RWPE2 (cell line): ENCODE measurements around the gene PHACTR1.

ENCODE experiments used
- ATAC-seq: fragments of 200-7000 bp; cut with Tn5 transposase; 3 replicates; pipeline ENCODE4 v1.9.1; 2021; ENCODE audit warnings: low read depth
- DNase-seq: peaks from one replicate; pipeline ENCODE4 v3.0.0-alpha.2; 2020; ENCODE audit warnings: low spot score
- H3K27ac ChIP-seq: fragments of 450-650 bp; 2 replicates; pipeline ENCODE4 v1.5.1; 2017; ENCODE audit warnings: mild to moderate bottlenecking; ENCODE audit not compliant: poor library complexity, severe bottlenecking
- H3K27me3 ChIP-seq: fragments of 250-450 bp; sonication (Bioruptor Pico); 2 replicates; pipeline ENCODE4 v1.5.1; 2021; ENCODE audit warnings: mild to moderate bottlenecking, moderate library complexity; ENCODE audit not compliant: insufficient read depth, poor library complexity, severe bottlenecking
- H3K36me3 ChIP-seq: fragments of 250-450 bp; sonication (Bioruptor Pico); 2 replicates; pipeline ENCODE4 v1.5.1; 2020; ENCODE audit warnings: low read depth, mild to moderate bottlenecking, moderate library complexity
- H3K4me1 ChIP-seq: fragments of 250-450 bp; sonication (Bioruptor Pico); 2 replicates; pipeline ENCODE4 v1.5.1; 2021; ENCODE audit warnings: mild to moderate bottlenecking, moderate library complexity; ENCODE audit not compliant: insufficient read depth, poor library complexity, severe bottlenecking
- H3K4me3 ChIP-seq: fragments of 250-450 bp; sonication (Bioruptor Pico); 2 replicates; pipeline ENCODE4 v1.5.1; 2021; ENCODE audit warnings: mild to moderate bottlenecking, moderate library complexity; ENCODE audit not compliant: severe bottlenecking
- H3K9me3 ChIP-seq: fragments of 250-450 bp; sonication (Bioruptor Pico); 2 replicates; pipeline ENCODE4 v1.5.1; 2021; ENCODE audit warnings: mild to moderate bottlenecking, moderate library complexity; ENCODE audit not compliant: severe bottlenecking
- CTCF ChIP-seq: fragments of 450-650 bp; IDR thresholded peaks from one replicate; pipeline ENCODE4 v1.5.1; 2017; ENCODE audit warnings: mild to moderate bottlenecking, moderate library complexity; ENCODE audit not compliant: poor library complexity, severe bottlenecking

The PHACTR1 gene

GRCh38 chr6:12962529-12962928, 246.0 kb downstream of the PHACTR1 start:
- Histone ChIP-seq H3K27me3 (peaks cover 7% of the 10 kb centered on the region), H3K9me3 (no peaks in the 10 kb centered on the region), H3K4me1 (peaks cover 3% of the 10 kb centered on the region), H3K27ac (no peak overlapping the region), H3K4me3 (no peak overlapping the region), H3K36me3 (no peaks in the 10 kb centered on the region)
- ATAC-seq: no peak
- no peak for TF ChIP-seq CTCF
- no peak for DNase-seq

GRCh38 chr6:12962987-12963386, 246.4 kb downstream of the PHACTR1 start:
- DNase-seq: no peak
- H3K4me3 ChIP-seq: no peak overlapping the region
- no peak overlapping the region for H3K27ac ChIP-seq
- H3K9me3 ChIP-seq: no peaks in the 10 kb centered on the region
- peaks cover 11% of the 10 kb centered on the region for H3K27me3 ChIP-seq
- no peak for TF ChIP-seq CTCF
- peaks cover 3% of the 10 kb centered on the region for H3K4me1 ChIP-seq
- no peaks in the 10 kb centered on the region for H3K36me3 ChIP-seq
- no peak for ATAC-seq

DNA sequence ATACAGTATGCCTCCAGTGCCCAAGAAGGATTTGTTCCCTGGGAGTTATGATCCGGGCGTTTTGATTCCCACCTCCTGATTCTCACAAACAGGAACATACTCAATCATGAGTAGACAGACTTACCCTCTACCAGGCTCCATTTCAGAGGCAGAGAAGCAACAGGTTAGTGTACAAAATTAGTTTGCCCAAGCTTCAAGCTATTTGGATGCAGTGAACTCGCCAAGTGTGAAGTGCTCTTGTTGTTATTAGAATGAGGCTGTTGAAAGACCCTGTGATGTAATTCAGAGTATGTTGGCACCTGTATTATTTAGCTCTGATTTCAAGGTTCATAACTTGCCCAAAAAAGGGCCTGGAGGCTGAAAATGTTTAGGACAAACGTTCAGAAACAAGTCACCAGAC, 247.0 kb downstream of the PHACTR1 start:
- H3K4me1 ChIP-seq: peaks cover 3% of the 10 kb centered on the region
- no peak for TF ChIP-seq CTCF
- no peaks in the 10 kb centered on the region for H3K36me3 ChIP-seq
- no peak overlapping the region for H3K27ac ChIP-seq
- H3K27me3 ChIP-seq: peaks cover 17% of the 10 kb centered on the region
- H3K4me3 ChIP-seq: no peak overlapping the region
- ATAC-seq (no peak), DNase-seq (no peak)
- no peaks in the 10 kb centered on the region for H3K9me3 ChIP-seq

- Histone ChIP-seq H3K36me3 (no peaks in the 10 kb centered on the region), H3K4me1 (peaks cover 2% of the 10 kb centered on the region), H3K4me3 (no peak overlapping the region), H3K27me3 (peaks cover 17% of the 10 kb centered on the region), H3K27ac (no peak overlapping the region), H3K9me3 (no peaks in the 10 kb centered on the region)
- no peak for TF ChIP-seq CTCF
- no peak for DNase-seq
- no peak for ATAC-seq
These were observed 251.1 kb downstream of the PHACTR1 start for GRCh38 chr6:12967686-12968085.

DNA sequence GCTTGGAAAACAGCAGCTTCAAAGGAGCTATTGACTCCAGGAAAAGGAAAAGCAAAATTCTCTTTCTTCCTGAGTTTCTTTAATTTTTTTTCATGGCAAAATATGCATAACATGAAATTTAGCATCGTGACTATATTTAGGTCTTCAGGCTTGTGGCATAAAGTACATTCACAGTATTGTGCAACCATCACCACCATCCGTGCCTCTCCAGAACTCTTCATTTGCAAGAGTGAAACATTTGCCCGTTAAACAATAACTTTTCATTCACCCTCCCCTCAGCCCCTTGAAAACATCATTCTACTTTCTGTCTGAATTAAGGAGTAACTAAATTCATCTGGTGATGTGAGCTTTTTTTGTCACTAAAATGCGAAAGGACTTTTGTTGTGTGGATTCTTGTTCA, 251.7 kb downstream of the PHACTR1 start:
- ATAC-seq (no peak), DNase-seq (no peak)
- no peak overlapping the region for H3K4me3 ChIP-seq
- peaks cover 17% of the 10 kb centered on the region for H3K27me3 ChIP-seq
- TF ChIP-seq CTCF: no peak
- no peaks in the 10 kb centered on the region for H3K4me1 ChIP-seq
- no peaks in the 10 kb centered on the region for H3K36me3 ChIP-seq
- no peak overlapping the region for H3K27ac ChIP-seq
- H3K9me3 ChIP-seq: no peaks in the 10 kb centered on the region
